Stomach (tissue), 4 donors: Measurements from ENCODE around the gene PLEKHM2.

Source experiments
- POLR2A ChIP-seq, 4 donors: fragments of 450-650 bp; IDR thresholded peaks; one replicate each; pipeline ENCODE4 v1.6.1; 2016; ENCODE audit warnings: antibody characterized with exemption in 4 of 4, control low read depth in 2 of 4, mild to moderate bottlenecking in 1 of 4, moderate library complexity in 1 of 4
- POLR2AphosphoS5 ChIP-seq, 3 donors: sonication (generic); formaldehyde crosslinking; IDR thresholded peaks; one replicate each; pipeline ENCODE4 v1.6.1; 2016; ENCODE audit warnings: antibody characterized with exemption in 3 of 3
- TF ChIP-seq, protein P1 (sequence below), 7 experiments: fragments of 450-650 bp in 4 of 7; fragments of 200-600 bp in 3 of 7; sonication (generic) in 3 of 7; IDR thresholded peaks; one replicate each; pipeline ENCODE4 v1.5.1; 2016 to 2019; ENCODE audit warnings: antibody characterized with exemption in 7 of 7, control low read depth in 2 of 7, mild to moderate bottlenecking in 1 of 7

- TF ChIP-seq POLR2A (IDR thresholded peaks at IDR 0.05) = no peak
- TF ChIP-seq, protein P1, sequence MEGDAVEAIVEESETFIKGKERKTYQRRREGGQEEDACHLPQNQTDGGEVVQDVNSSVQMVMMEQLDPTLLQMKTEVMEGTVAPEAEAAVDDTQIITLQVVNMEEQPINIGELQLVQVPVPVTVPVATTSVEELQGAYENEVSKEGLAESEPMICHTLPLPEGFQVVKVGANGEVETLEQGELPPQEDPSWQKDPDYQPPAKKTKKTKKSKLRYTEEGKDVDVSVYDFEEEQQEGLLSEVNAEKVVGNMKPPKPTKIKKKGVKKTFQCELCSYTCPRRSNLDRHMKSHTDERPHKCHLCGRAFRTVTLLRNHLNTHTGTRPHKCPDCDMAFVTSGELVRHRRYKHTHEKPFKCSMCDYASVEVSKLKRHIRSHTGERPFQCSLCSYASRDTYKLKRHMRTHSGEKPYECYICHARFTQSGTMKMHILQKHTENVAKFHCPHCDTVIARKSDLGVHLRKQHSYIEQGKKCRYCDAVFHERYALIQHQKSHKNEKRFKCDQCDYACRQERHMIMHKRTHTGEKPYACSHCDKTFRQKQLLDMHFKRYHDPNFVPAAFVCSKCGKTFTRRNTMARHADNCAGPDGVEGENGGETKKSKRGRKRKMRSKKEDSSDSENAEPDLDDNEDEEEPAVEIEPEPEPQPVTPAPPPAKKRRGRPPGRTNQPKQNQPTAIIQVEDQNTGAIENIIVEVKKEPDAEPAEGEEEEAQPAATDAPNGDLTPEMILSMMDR (IDR thresholded peaks at IDR 0.05) = no peak
- no peak for TF ChIP-seq POLR2AphosphoS5 (IDR thresholded peaks at IDR 0.05)
These were observed 49.7 kb downstream of the PLEKHM2 start for GRCh38 chr1:15733726-15734226.
